SU-DHL-6 (cell line): ENCODE results near the gene KMT5C.

Experiments used
- H2AFZ ChIP-seq: fragments of 200-600 bp; sonication (generic); 2 replicates; pipeline ENCODE4 v1.6.1; 2014; ENCODE audit warnings: low read depth, mild to moderate bottlenecking, moderate library complexity, mixed read lengths, antibody characterized with exemption, low read length; ENCODE audit not compliant: severe bottlenecking
- H3F3A ChIP-seq: fragments of 200-600 bp; shearing (Covaris generic); 2 replicates; pipeline ENCODE4 v1.6.0; 2016; ENCODE audit warnings: antibody characterized with exemption, mild to moderate bottlenecking; ENCODE audit not compliant: insufficient read depth
- H3K27ac ChIP-seq: fragments of 200-600 bp; sonication (generic); 2 replicates; pipeline ENCODE4 v1.5.1; 2016; ENCODE audit warnings: low read depth, mild to moderate bottlenecking, low read length, moderate library complexity, mixed read lengths
- H3K27me3 ChIP-seq: fragments of 200-600 bp; sonication (generic), shearing (Covaris generic); 2 replicates; pipeline ENCODE4 v1.6.0; 2014; ENCODE audit warnings: mild to moderate bottlenecking, low read length
- H3K36me3 ChIP-seq: fragments of 200-600 bp; sonication (generic); 2 replicates; pipeline ENCODE4 v1.6.1; 2014; ENCODE audit warnings: mild to moderate bottlenecking, low read length, mixed read lengths
- H3K4me2 ChIP-seq: fragments of 300-600, 200-600 bp; shearing (Covaris generic), sonication (generic); 2 replicates; pipeline ENCODE4 v1.6.0; 2014; ENCODE audit warnings: low read length, low read depth, mild to moderate bottlenecking; ENCODE audit not compliant: poor library complexity, severe bottlenecking
- H3K4me3 ChIP-seq: fragments of 200-600 bp; sonication (generic); 2 replicates; pipeline ENCODE4 v1.5.1; 2014; ENCODE audit warnings: antibody characterized with exemption, low read length, mild to moderate bottlenecking, mixed read lengths; ENCODE audit not compliant: insufficient read depth, poor library complexity, severe bottlenecking
- H3K79me2 ChIP-seq: fragments of 200-600 bp; sonication (generic); 2 replicates; pipeline ENCODE4 v1.6.1; 2014; ENCODE audit warnings: mild to moderate bottlenecking, low read length, moderate library complexity; ENCODE audit not compliant: insufficient read depth
- H3K9ac ChIP-seq: fragments of 200-600 bp; sonication (generic); 2 replicates; pipeline ENCODE4 v1.7.0; 2014; ENCODE audit warnings: mild to moderate bottlenecking, low read length
- H3K9me2 ChIP-seq: fragments of 200-600 bp; sonication (generic); replicated peaks from 2 replicates; pipeline ENCODE4 v1.6.1; 2014; ENCODE audit warnings: low read length; ENCODE audit not compliant: insufficient read depth
- H3K9me3 ChIP-seq: fragments of 200-600 bp; sonication (generic); 2 replicates; pipeline ENCODE4 v1.6.1; 2014; ENCODE audit warnings: low read length, mixed read lengths; ENCODE audit not compliant: insufficient read depth
- H4K20me1 ChIP-seq: fragments of 200-600 bp; sonication (generic); 2 replicates; pipeline ENCODE4 v1.6.1; 2014; ENCODE audit warnings: low read depth, mild to moderate bottlenecking, antibody characterized with exemption, low read length, moderate library complexity, mixed read lengths
- CTCF ChIP-seq: fragments of 200-600 bp; sonication (generic); IDR thresholded peaks from one replicate; pipeline ENCODE4 v1.5.1; 2017; ENCODE audit warnings: antibody characterized with exemption, mild to moderate bottlenecking, low read length, moderate library complexity; ENCODE audit not compliant: insufficient read depth, poor library complexity, severe bottlenecking
- EZH2phosphoT487 ChIP-seq: fragments of 200-600 bp; sonication (generic), shearing (Covaris generic); conservative IDR thresholded peaks from 2 replicates; pipeline ENCODE4 v1.6.1; 2018; ENCODE audit warnings: mild to moderate bottlenecking, antibody characterized with exemption, low read length, moderate library complexity, mixed read lengths

The KMT5C gene

GRCh38 chr19:55384920-55385723 is 45.4 kb downstream of the KMT5C start:
- Histone ChIP-seq H2AFZ (peak overlapping the region; percentile 82), H3K4me3 (peak overlapping the region; percentile 56), H3K9ac (peak overlapping the region; percentile 98), H4K20me1 (peaks cover 26% of the 10 kb centered on the region), H3K4me2 (peak overlapping the region; percentile 82), H3K9me2 (no peaks in the 10 kb centered on the region), H3K27me3 (no peaks in the 10 kb centered on the region), H3K9me3 (no peaks in the 10 kb centered on the region), H3K79me2 (peaks cover 21% of the 10 kb centered on the region), H3F3A (peaks cover 35% of the 10 kb centered on the region), H3K36me3 (peaks cover 31% of the 10 kb centered on the region), H3K27ac (peak overlapping the region; percentile 85)
- TF ChIP-seq CTCF (no peak), EZH2phosphoT487 (no peak)

- Histone ChIP-seq H3K4me2 (peak within 1 kb of the TSS; percentile 92), H3K4me3 (peak within 1 kb of the TSS; percentile 90), H3K9me2 (no peaks in the 10 kb centered on the region), H3K79me2 (peaks cover 21% of the 10 kb centered on the region), H3F3A (peaks cover 43% of the 10 kb centered on the region), H3K27ac (peak within 1 kb of the TSS; percentile 85), H4K20me1 (peaks cover 26% of the 10 kb centered on the region), H3K27me3 (no peaks in the 10 kb centered on the region), H3K9me3 (no peaks in the 10 kb centered on the region), H3K9ac (peak within 1 kb of the TSS; percentile 98), H3K36me3 (peaks cover 31% of the 10 kb centered on the region), H2AFZ (peak within 1 kb of the TSS; percentile 82)
- TF ChIP-seq CTCF (no peak), EZH2phosphoT487 (no peak)
These were observed 46.2 kb downstream of the KMT5C start, which contains the start of gene RPL28 for GRCh38 chr19:55385724-55386492. TSS of gene RPL28 (plus strand) at chr19:55385932. CDS start at chr19:55386358, 426 bp downstream.

GRCh38 chr19:55386493-55386971 is 46.9 kb downstream of the KMT5C start:
- peak overlapping the region; percentile 98 for H3K9ac ChIP-seq
- H3K27me3 ChIP-seq = no peaks in the 10 kb centered on the region
- peak overlapping the region; percentile 92 for H3K4me2 ChIP-seq
- no peak for TF ChIP-seq CTCF
- TF ChIP-seq EZH2phosphoT487 = no peak
- H3K9me2 ChIP-seq = no peaks in the 10 kb centered on the region
- peak overlapping the region; percentile 90 for H3K4me3 ChIP-seq
- peaks cover 21% of the 10 kb centered on the region for H3K79me2 ChIP-seq
- H3K36me3 ChIP-seq = peaks cover 31% of the 10 kb centered on the region
- no peaks in the 10 kb centered on the region for H3K9me3 ChIP-seq
- H3F3A ChIP-seq = peaks cover 49% of the 10 kb centered on the region
- peaks cover 26% of the 10 kb centered on the region for H4K20me1 ChIP-seq
- no peak overlapping the region for H2AFZ ChIP-seq
- peak overlapping the region; percentile 60 for H3K27ac ChIP-seq
